ENCODE results near the gene MIS18A.
"Not testable (repeated sequence)": the region's sequence is repeated elsewhere in the genome, so short reads cannot be mapped to it uniquely, and the experiment has no call there.

Gene MIS18A

DNA sequence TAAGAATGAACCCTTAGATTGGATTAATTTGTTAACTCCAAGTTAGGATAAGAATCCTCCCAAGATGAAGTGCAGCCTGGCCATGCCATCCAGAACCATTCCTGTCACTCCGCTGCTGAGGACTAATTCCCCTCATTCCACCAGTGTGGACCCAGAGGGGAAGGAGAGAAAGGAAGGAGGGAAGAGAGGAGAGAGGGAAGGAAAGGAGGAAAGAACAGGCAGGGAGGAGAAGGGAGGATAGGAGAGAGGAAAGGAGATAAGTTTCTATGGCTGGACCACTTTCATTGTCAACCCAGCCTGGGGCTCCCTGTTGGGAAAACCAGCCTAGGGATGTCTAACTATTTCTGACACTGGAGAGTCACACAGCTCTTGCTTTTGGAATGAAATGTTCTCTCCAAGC lies 24.5 kb upstream of the MIS18A start:
- no peak for DNase-seq

DNA sequence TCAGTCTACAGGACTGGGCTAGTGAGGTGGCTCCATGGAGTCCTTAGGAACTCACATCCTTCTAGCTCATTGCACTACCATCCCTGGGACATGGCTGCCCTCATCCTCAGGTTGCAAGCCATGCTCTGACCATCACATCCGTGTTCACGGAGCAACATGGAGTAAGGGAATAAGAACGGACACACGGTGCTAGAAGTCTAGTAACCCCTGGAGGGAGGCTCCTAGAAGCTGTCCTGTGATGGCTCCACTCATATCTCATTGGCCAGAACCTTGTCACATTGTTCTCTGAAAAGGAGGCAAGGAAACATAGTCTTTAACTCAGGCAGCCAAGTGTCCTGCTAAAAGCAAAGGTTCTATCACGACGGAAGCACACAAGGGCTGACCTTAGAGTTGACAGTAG lies 23.7 kb upstream of the MIS18A start:
- no peak for DNase-seq

DNA sequence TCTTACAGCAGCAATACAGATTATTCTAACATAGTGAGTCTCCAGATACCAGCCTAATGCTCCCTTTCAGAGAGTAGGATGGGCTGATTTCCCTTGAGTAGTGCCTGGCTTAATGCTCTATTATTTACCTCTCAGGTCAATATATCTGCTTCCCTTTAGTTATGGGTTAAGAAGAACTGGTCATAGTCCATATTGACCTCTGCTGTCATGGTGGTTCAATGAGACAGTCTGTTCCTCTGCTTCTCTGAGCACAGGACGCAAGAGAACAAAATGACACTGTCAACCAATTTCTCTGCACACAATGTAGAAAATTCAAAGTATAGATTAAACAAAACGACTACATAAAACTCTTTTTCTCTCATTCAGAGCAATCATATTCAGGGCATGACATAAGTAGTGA lies 22.7 kb upstream of the MIS18A start:
- no peak for DNase-seq

DNA sequence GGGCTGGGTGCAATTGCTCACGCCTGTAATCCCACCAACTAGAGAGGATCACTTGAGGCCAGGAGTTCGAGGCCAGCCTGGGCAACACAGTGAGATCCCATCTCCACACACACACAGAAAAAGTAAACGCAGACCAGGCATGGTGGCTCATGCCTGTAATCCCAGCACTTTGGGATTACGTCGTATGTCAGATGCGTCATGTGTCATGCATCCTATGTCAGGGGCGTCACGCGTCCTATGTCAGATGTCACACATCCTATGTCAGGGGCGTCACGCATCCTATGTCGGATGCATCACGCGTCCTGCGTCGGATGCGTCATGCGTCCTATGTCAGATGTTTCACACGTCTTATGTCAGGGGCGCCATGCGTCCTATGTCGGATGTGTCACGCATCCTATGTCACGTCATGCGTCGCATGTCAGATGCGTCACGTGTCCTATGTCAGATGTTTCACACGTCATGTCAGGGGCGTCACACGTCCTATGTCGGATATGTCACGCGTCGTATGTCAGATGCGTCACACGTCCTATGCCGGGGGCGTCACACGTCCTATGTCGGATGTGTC lies 21.4 kb upstream of the MIS18A start:
- DNase-seq, result no peak

DNA sequence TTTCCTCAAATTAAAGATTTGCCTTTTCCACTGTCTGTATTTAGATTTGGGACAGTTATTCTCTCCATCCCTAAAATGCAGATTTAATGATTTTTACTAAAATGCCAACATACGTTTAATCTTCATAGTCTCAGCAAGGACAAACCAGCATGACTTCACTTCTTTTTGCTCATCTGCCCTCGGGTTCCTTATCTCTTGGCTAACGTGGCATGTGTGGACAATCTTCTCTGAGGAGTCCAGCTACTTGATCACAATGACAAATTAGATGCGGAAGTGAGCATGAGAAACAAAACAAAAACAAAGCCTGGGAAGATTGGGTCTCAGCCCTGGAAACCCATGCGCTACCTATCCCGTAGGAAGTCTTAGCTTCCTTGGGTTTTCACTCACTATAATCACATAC lies 20.8 kb upstream of the MIS18A start:
- no peak for DNase-seq

DNA sequence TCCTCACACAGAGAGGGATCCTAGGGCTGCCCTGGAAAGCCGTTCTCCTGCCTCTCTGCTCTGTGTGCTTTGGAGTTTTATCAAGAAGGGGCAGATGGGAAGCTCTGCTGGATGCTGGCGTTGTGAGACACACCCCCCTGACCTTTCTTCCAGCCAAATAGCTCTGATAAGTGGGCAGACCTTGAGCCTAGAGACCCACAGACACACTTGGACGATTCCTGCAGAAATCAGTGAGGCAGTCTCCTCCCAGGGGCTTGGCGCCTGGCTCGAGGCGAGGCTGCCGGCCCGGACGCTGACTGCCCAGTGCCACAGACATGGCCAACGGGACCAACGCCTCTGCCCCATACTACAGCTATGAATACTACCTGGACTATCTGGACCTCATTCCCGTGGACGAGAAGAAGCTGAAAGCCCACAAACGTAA lies 19.8 kb upstream of the MIS18A start, which contains the start of gene MRAP:
MRAP (plus strand) TSS at position 198 of the 424 bp plus-strand sequence; CDS start at position 315, 117 bp downstream.
- DNase-seq, result no peak

DNA sequence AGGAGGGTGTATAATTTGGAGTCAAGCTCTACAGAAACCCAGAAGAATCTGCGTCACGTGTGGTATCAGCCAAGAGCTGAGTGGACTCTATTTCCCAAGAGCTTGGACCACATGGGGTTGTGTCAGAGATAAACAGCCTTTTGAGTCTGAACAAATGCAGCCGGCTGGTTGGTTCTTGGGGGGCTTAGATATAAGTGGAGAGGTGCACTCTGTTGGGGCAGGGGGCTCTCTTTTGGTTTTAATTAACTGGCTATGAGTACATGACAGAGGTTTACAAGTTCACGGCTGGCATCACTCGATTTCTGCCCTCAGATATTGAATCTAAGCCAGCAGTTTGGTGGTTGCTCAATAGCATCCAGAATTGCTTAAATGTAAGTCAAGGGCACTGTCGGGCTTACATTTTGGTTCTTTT lies 19.3 kb upstream of the MIS18A start:
- DNase-seq, result no peak

DNA sequence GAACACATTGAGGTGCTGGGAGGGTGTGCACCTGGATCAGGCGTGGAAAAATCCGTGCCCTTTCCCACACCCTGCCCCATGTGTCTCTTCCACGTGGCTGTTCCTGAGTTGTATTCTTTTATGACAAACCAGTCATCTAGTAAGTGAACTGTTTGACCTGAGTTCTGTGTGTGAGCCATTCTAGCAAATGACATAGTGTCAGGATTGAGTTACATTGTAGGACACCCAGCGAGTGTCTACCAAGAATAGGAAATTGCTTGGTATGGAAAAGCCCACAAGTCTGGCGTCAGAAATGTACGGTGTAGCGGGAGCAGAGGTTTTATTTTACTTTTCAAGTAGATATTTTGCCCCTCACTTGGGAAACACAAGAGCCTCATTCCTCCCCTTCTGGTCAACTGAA lies 18.6 kb upstream of the MIS18A start:
- no peak for DNase-seq

DNA sequence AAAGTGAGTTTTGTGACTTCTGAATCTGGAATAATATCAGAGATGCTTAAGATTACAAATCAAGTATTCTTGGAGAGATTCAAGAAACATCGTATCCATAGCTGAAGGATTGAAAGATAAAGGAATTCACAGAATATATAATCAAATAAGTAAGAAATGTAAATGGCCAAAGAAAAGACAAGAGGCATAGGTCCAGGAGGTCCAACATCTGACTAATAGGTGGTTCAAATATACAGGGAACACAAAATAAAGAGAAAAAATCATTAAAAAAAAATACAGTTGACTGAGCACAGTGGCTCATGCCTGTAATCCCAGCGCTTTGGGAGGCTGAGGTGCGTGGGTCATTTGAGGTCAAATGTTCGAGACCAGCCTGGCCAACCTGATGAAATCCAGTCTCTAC lies 6.6 kb upstream of the MIS18A start:
- DNase-seq, result no peak

DNA sequence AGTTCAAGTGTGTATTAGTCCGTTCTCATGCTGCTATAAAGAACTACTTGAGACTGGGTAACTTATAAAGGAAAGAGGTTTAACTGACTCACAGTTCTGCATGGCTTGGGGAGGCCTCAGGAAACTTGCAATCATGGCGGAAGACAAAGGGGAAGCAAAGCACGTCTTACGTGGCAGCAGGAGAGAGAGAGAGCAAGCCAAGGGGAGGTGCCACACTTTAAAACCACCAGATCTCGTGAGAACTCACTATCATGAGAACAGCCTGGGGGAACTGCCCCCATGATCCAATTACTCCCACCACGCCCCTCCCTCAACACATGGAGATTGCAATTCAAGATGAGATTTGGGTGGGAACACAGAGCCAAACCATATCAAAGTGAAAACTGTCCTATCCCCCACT lies 4.1 kb upstream of the MIS18A start:
- no peak for DNase-seq

DNA sequence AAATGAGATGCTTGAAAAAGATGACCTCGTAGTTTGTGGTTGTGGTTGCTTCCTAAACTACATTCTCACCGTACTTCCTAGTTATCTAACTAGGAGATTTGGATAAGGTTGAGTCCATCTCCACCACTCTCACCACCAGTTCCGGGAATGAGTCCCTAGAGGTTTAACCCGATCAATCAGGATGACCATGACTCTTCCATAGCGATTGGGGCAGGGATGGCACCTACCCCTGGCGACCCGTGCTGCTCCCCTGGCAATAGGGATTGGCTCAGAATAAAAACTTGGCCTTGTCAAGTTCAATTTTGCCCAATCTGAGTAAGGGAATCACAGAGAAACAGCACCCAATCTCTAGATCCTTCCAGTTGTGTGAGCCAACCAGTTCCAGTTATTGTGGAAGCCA lies 2.7 kb upstream of the MIS18A start:
- no peak for DNase-seq

DNA sequence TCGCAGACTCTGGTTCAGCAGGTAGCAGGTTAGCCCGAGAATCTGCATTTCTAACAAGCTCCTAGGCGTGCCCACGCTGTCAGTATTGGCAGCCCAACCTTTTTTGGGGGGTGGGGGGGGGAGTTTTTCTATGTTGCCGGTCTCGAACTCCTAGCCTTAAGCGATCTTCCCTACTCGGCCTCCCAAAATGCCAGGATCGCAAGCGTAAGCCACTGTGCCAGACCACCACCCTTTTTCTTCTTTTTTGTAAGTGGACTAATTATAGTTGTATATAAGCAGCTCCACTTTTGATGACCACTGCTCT lies 480 bp upstream of the MIS18A start:
- no peak for DNase-seq

DNA sequence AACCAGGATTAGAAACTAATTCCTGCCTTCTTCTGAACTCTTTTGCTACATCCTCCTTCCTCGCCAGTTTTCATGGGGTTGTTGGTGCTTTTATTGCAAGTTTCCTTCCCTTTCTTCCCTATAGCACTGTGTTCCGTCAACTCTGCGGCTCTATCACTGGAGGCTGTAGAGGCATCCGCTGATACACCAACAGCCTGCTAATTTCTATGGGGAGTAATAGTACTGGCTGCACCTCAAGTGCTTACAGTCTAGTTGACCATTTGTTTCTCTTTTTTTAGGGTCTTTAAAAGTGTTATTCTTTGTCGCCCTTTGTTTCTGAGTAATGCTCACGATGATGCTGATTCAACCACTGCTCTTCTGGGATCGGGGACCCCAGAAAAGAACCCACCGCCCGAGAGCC lies 746 bp downstream of the MIS18A start:
- no peak for DNase-seq

DNA sequence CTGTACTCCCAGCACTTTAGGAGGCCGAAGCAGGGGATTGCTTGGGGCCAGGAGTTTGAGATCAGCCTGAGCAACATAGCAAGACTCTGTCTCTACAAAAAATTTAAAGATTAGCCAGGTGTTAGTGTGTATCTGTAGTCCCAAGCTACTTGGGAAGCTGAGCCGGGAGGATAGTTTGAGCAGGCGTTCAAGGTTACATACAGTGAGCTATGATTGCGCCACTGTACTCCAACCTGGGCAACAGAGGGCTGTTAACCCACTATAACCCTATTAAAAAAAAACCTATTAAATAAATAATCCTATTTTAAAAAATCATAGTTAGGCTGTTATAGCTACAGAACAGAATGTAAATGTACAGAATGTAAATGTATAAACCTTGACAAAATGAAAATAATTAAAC lies 2.2 kb downstream of the MIS18A start:
- no peak for DNase-seq

DNA sequence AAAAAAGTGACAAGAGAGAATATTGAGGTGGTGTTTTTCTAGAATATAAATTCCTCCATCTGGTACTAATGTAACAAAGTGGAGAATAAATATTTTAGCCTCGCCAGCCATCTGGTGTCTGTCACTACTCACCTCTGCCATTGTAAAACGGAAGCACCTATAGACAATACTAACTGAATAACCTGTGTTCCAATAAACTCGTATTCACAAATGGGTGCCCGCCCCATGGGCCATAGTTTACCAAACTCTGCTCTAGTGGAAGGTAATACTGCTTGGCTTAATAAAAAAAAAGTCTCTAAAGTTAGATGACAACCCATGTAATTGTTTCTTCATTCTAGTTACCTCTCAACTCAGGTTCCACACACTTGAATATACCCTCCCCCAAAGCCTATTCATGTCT lies 8.1 kb downstream of the MIS18A start:
- DNase-seq, result no peak

DNA sequence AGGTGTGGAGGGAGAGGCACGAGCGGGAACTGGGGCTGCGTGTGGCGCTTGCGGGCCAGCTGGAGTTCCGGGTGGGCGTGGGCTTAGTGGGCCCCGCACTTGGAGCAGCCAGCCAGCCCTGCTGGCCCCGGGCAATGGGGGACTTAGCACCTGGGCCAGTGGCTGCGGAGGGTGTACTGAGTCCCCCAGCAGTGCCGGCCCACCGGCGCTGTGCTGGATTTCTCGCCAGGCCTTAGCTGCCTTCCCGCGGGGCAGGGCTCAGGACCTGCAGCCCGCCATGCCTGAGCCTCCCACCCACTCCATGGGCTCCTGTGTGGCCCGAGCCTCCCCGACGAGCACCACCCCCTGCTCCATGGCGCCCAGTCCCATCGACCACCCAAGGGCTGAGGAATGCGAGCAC lies 13.5 kb downstream of the MIS18A start:
- DNase-seq, result not testable (repeated sequence)

DNA sequence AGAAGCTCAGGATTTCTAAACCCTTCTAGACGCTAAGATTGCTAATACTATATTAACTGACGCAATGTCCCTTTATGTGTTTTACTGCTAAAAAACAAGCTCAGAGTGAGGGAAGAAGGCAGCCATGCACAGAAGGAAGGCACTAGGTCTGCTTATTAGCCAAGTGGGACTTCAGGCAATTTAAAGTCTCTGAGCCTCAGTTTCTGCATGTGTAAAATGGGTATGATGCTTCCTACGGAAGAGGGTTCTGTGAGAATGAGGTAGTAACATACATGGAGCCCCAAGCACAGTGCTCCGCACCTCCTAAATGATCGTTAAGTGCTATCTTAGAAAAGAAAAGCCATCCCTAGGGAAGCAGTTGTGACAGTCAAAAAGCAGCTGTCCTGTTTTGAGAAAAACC lies 16.9 kb downstream of the MIS18A start:
- no peak for DNase-seq

DNA sequence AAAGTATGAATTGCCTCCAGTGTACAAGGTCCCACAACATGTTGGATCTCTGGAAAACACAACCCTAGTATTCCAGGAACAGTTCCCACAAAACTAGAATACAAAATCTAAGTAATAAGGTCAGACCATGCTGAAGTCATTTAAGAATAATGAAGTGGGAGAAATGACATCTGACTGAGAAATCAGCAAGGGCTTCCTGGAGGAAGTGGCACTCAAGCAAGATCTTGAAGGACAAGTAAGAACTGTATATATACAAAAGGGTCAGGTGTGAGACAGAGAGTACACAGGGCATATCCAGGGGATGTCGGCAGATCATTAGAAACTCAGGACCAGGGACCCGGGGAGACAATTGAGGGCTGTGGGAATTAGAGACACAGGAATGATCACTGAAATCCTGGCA lies 18.7 kb downstream of the MIS18A start:
- no peak for DNase-seq

DNA sequence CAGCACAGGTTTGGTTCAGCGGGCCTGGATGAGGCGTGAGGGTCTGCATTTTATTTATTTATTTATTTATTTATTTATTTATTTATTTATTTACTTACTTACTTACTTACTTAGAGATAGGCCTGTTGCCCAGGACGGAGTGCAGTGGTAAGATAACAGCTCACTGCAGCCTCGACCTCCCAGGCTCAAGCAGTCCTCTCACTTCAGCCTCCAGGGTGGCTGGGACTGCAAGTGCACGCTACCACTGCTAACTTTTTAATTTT lies 20.1 kb downstream of the MIS18A start:
- DNase-seq, result not testable (repeated sequence)

DNA sequence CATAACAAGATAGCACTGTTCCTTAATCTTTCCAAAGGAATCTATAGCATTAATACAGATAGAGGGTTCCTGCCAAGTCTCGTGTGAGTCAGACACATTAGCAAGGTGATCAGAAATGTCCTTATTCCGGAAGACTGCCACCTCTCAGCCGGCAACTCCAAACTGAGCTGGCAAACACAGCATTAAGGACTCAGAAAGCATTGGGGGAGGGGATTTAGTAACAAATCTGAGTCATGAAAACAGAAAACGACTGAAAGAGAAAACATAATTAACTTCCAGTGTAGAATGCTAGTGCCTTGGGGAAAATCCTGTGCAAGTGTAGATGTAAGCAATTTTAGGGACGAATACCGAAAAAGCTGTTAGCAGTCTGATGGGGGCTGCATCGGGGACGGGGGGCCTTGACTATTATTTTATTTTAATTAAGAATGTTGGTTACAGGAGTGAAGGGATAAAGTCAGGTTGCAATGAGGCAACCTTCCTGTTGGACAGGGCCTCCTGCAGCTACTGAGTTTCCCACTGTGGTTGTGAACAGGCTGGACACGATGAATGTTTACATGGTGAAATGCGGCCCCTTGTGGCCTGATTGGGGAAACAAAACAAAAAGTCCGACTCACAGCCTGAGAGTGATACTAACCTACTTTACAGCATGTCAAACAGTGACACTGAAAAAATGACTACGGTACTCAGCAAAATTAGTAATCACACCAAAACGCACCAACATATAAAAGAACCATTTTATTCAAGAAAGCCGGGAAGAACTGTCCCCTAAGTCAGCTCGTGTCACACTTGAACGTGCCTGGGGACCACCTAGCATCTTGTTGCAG lies 20.7 kb downstream of the MIS18A start:
- DNase-seq, result no peak

DNA sequence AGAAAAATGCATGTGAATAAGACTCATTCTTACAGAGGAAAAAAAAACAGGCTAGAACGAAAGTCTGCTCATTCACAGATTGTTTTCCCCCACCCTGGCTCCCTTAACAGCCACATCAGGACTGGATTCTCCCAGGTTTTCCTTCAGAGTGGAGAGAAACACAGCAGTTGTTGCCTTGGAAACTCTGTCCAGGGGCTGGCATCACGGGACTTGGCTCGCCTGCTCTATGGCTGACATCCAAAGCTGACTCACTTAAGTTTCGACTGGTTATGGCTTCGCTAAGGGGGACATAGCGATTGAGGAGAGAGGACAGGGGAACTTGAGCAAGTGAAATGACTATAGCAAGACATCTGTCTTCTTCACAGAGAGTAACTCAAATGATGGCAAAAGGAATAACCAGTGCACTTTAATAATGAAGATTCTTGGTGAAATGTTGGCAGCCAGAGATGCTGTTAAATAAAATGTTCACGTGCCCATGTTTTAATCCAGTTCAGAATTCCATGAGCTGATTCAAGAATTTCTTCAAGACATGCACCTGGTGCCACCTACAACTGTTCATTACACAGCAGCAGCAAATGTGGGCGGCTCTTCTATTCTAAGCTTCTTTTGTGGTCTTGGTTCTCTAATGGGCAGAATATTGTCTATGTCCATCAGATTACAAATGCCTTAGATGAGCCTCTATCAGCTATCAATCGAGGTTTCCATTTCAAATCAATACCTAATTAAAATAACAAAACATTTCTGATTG lies 21.8 kb downstream of the MIS18A start:
- DNase-seq, result no peak

DNA sequence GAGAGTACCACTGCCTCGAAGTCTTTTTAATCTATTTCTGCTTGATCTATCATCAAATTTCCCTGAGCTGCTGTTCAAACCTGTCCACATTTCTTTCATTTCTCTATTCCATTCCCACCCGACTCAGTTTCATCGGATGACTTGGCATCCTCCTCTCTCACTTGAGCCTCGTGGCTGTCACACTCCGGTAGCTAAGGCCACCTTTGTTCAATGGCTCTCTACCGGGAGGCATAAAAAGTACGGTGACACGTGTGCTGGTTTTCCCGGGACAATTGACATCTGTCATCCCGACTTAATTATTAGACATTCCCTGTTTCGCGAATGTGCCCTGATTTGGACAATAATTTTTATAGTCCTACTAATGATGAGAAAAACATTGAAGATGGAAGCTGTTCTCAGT lies 22.6 kb downstream of the MIS18A start:
- DNase-seq, result no peak

DNA sequence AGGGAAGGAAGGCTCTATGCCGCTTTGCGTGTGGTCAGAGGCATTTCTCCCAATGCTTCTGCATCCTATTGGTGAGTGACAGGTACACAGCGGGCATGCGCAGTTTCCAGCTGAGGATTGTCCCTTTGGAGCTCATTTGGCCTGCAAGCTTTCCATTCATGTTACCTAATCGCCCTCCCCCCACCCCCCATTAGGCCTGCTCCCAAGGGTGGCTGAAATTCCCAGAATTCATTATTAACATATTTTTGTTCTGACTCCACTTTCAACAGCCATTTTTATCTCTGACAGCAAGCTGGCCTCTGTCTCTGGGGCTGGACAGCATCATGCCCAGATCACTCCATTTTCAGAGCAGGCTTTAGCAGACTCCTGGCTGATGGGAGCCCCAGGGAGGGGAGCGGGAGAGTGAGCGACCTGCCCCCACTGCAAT lies 25.6 kb downstream of the MIS18A start:
- DNase-seq, result no peak

DNA sequence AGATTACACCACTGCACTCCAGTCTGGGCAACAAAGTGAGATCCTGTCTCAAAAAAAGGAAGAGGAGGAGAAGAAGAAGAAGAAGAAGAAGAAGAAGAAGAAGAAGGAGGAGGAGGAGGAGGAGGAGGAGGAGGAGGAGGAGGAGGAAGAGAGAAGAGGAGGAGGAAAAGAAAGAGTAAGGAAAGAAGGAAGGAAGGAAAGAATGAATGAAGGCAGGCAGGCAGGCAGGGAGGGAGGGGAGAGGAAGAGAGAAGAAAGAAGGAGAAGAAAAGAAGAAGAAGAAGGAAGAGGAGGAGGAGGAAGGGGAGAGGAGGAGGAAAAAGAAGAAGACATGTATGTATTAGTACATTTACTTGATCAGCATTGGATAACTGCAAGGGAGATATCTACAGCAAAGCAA lies 26.7 kb downstream of the MIS18A start:
- DNase-seq, result no peak
